AG04450 (cell line): ENCODE data around the gene CACNB4. TPM values are rescaled to one million over a fixed set of nuclear protein-coding genes. Genes with fewer than 3 reads are reported as not detected.

ENCODE experiments used
- CTCF ChIA-PET: fragments of 300-600, 350-600 bp; formaldehyde crosslinking; extraction: SDS; loops from one replicate; lab custom pipeline; 2022; ENCODE audit warnings: antibody characterized with exemption, inconsistent platforms; lab: Charles Lee
- POLR2A ChIA-PET: fragments of 350-600 bp; formaldehyde crosslinking; extraction: SDS; loops from one replicate; lab custom pipeline; 2021; ENCODE audit warnings: antibody characterized with exemption, inconsistent platforms; lab: Yijun Ruan, JAX
- DNase-seq: peaks from one replicate; pipeline ENCODE4 v3.0.0-alpha.2; 2011; ENCODE audit warnings: low read depth, low spot score
- H3K27ac ChIP-seq: one replicate; pipeline ENCODE4 v1.5.1; 2012; ENCODE audit warnings: low read depth, low read length, control low read depth
- H3K27me3 ChIP-seq: one replicate; pipeline ENCODE4 v1.6.0; 2012; ENCODE audit warnings: low read length; ENCODE audit not compliant: control insufficient read depth, insufficient read depth
- H3K4me3 ChIP-seq: 2 replicates; pipeline ENCODE4 v1.5.1; 2011; ENCODE audit warnings: mild to moderate bottlenecking, low read depth, low read length, control low read depth
- H3K9me3 ChIP-seq: 2 replicates; pipeline ENCODE4 v1.5.1; 2012; ENCODE audit warnings: low read length; ENCODE audit not compliant: control insufficient read depth, insufficient read depth
- polyA plus RNA-seq: library from polyadenylated mRNA; depleted of rRNA; stranded (reverse); fragments of >200 nt; gene quantifications from 2 replicates; pipeline ENCODE4 v1.2.3, GENCODE V29; 2011
- TF ChIP-seq, protein P1 (sequence below): IDR thresholded peaks from 2 replicates; pipeline ENCODE4 v1.5.1; 2011; ENCODE audit warnings: low read depth, low read length, control low read depth, inconsistent platforms

CACNB4 gene
- polyA plus RNA-seq, 1 experiment = 0.22 TPM

DNA sequence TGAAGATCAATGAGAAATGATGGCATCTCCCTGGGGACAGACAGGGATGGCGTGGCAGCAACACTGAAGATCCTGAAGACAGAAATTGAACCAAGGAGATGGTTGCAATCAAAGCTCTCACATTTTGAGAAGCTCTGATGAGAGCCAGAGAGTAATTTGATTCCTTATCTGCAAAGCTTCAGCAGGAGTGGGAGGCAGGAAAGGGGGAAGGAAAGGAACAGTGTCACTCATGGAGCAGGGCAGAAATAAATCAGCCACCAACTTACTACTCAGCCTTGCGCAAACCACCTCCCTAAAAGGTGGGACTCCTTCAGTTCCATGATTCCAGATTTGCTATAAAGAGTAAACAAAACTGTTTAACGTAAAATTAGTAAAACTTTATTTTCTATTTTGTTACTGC lies 119.2 kb downstream of the CACNB4 start:
- POLR2A ChIA-PET = no interaction called here
- CTCF ChIA-PET = interaction anchor here (1.1 to 2.4 kb wide), 2 partner anchors 19 to 46 kb away, joined by 3 to 8 read pairs; no protein-coding TSS in a partner anchor
- Histone ChIP-seq H3K9me3 (no peaks in the 10 kb centered on the region; the same call in 1 of the 2 replicates), H3K4me3 (no peak overlapping the region), H3K27ac (no peak overlapping the region), H3K27me3 (peaks cover 2% of the 10 kb centered on the region)
- TF ChIP-seq, protein P1, sequence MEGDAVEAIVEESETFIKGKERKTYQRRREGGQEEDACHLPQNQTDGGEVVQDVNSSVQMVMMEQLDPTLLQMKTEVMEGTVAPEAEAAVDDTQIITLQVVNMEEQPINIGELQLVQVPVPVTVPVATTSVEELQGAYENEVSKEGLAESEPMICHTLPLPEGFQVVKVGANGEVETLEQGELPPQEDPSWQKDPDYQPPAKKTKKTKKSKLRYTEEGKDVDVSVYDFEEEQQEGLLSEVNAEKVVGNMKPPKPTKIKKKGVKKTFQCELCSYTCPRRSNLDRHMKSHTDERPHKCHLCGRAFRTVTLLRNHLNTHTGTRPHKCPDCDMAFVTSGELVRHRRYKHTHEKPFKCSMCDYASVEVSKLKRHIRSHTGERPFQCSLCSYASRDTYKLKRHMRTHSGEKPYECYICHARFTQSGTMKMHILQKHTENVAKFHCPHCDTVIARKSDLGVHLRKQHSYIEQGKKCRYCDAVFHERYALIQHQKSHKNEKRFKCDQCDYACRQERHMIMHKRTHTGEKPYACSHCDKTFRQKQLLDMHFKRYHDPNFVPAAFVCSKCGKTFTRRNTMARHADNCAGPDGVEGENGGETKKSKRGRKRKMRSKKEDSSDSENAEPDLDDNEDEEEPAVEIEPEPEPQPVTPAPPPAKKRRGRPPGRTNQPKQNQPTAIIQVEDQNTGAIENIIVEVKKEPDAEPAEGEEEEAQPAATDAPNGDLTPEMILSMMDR = no peak
- DNase-seq = no peak

DNA sequence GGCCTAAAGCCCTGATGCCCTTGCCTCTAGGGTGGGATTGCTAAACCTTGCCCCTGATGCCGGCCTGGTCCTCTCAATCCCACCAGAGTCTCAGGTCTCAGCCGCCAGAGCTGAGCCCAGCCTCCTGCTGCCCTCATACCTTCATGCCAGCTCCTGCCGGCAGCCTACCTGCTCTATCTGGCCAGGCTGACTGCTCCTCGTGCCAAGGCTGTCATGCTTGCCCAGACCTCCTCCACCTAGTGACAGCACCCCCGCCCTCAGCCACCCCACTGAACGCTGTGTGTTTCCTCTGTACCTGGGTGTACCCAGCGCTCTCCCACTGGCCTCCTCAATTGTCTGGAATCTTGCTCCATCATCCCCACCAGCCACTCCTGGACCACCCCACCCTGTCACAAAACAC lies 120.1 kb downstream of the CACNB4 start:
- TF ChIP-seq, protein P1 = no peak
- CTCF ChIA-PET = interaction anchor here (0.7 to 2.4 kb wide), 2 partner anchors 24 to 47 kb away, joined by 3 to 8 read pairs; no protein-coding TSS in a partner anchor
- Histone ChIP-seq H3K4me3 (no peak overlapping the region), H3K27me3 (peaks cover 2% of the 10 kb centered on the region), H3K27ac (no peak overlapping the region), H3K9me3 (no peaks in the 10 kb centered on the region; the same call in 1 of the 2 replicates)
- POLR2A ChIA-PET = no interaction called here
- DNase-seq = no peak

DNA sequence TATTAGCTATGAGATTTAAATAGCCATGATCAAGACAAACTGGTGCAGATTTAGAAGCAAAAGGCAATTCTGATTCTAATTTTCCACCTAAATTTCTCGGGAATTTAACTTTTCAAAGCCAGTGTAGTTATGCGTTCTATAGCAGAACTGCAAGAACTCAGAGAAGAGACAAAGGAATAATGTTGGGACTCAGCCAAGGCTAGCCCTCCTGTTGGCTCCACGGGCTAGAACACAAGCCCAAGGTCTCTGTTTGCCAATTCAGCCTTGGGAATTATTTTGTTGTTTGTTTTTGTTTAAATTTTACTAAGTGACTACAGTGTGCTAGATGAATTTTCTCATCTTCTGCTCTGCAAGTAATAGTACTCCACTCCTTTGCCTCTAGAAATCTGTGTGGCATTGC lies 121.2 kb downstream of the CACNB4 start:
- TF ChIP-seq, protein P1 = no peak
- Histone ChIP-seq H3K9me3 (no peaks in the 10 kb centered on the region; the same call in 1 of the 2 replicates), H3K4me3 (no peak overlapping the region), H3K27me3 (peaks cover 5% of the 10 kb centered on the region), H3K27ac (no peak overlapping the region)
- CTCF ChIA-PET = interaction anchor here (2.4 kb wide), 1 partner anchor 48 kb away, joined by 8 read pairs; no protein-coding TSS in a partner anchor
- no peak for DNase-seq
- POLR2A ChIA-PET = no interaction called here

DNA sequence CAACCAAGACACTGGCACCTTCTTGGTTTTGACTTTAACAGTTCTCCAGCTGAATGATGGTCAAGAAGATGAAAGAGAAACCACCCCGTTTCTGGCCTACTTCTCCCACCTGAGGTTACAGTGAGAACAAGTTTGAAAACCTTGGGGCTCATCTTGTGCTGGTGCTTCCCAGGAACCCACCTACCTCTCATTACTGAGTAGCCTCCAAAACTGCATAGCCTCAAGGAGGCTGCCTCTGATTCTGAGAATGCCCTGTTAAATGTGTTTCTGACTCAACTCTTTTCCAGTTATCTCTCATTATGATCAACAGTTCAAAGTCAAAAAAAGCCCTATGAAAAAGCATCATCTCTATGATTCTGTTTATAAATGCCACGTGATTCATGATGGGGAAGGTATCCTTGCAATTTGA lies 121.9 kb downstream of the CACNB4 start:
- Histone ChIP-seq H3K4me3 (no peak overlapping the region), H3K27me3 (peaks cover 5% of the 10 kb centered on the region), H3K27ac (no peak overlapping the region), H3K9me3 (no peaks in the 10 kb centered on the region; the same call in 1 of the 2 replicates)
- ChIA-PET CTCF (interaction anchor here (1.3 kb wide), 1 partner anchor 48 kb away, joined by 3 read pairs; no protein-coding TSS in a partner anchor), POLR2A (no interaction called here)
- TF ChIP-seq, protein P1 = no peak
- no peak for DNase-seq
